Gastroesophageal sphincter (tissue), 3 donors: ENCODE results near the gene CDRT15.
"Not testable (repeated sequence)": the region's sequence is repeated elsewhere in the genome, so short reads cannot be mapped to it uniquely, and the experiment has no call there.

ENCODE experiments used
- POLR2A ChIP-seq, 2 donors: fragments of 450-650 bp; IDR thresholded peaks; one replicate each; pipeline ENCODE4 v1.6.1; 2017; ENCODE audit warnings: antibody characterized with exemption in 2 of 2, mild to moderate bottlenecking in 2 of 2, moderate library complexity in 1 of 2
- POLR2AphosphoS5 ChIP-seq: sonication (generic); formaldehyde crosslinking; IDR thresholded peaks from one replicate; pipeline ENCODE4 v1.6.1; 2017; ENCODE audit warnings: antibody characterized with exemption
- TF ChIP-seq, protein P1 (sequence below), 4 experiments: fragments of 200-600 bp in 2 of 4; fragments of 450-650 bp in 2 of 4; sonication (generic) in 1 of 4; IDR thresholded peaks; one replicate each; pipeline ENCODE4 v1.5.1; 2017 to 2019; ENCODE audit warnings: antibody characterized with exemption in 4 of 4, mild to moderate bottlenecking in 2 of 4, moderate library complexity in 2 of 4

- TF ChIP-seq, protein P1, sequence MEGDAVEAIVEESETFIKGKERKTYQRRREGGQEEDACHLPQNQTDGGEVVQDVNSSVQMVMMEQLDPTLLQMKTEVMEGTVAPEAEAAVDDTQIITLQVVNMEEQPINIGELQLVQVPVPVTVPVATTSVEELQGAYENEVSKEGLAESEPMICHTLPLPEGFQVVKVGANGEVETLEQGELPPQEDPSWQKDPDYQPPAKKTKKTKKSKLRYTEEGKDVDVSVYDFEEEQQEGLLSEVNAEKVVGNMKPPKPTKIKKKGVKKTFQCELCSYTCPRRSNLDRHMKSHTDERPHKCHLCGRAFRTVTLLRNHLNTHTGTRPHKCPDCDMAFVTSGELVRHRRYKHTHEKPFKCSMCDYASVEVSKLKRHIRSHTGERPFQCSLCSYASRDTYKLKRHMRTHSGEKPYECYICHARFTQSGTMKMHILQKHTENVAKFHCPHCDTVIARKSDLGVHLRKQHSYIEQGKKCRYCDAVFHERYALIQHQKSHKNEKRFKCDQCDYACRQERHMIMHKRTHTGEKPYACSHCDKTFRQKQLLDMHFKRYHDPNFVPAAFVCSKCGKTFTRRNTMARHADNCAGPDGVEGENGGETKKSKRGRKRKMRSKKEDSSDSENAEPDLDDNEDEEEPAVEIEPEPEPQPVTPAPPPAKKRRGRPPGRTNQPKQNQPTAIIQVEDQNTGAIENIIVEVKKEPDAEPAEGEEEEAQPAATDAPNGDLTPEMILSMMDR (IDR thresholded peaks at IDR 0.05) = not testable (repeated sequence)
- TF ChIP-seq POLR2A (IDR thresholded peaks at IDR 0.05); POLR2AphosphoS5: not testable (repeated sequence)
Measured at GRCh38 chr17:14192636-14193344, 43.9 kb downstream of the CDRT15 start.
